CD14-positive monocyte (primary cell): ENCODE results near the gene CHID1. TPM values are rescaled to one million over a fixed set of nuclear protein-coding genes. Genes with fewer than 3 reads are reported as not detected.
A peak's percentile ranks its signal among the peaks of the same experiment; 100 is the strongest.

ENCODE experiments used
- DNase-seq, 3 donors: peaks; one replicate each; pipeline ENCODE4 v3.0.0-alpha.2; 2011 to 2022
- H2AFZ ChIP-seq: 2 replicates; pipeline ENCODE4 v1.6.0; 2012; ENCODE audit warnings: mild to moderate bottlenecking, low read depth, low read length, inconsistent platforms; ENCODE audit not compliant: insufficient read depth, poor library complexity, severe bottlenecking
- H3K27ac ChIP-seq, 2 donors: 1 replicate in 1 of 2; 2 replicates in 1 of 2; pipeline ENCODE4 v1.5.1; 2012 to 2013; ENCODE audit warnings: low read length in 2 of 2, control low read depth in 1 of 2, inconsistent platforms in 1 of 2, low read depth in 1 of 2, mild to moderate bottlenecking in 1 of 2
- H3K27me3 ChIP-seq, 2 donors: one replicate each; pipeline versions ENCODE4 v1.6.0 to v1.6.1; 2011 to 2013; ENCODE audit warnings: low read length in 2 of 2; ENCODE audit not compliant: control insufficient read depth in 2 of 2, insufficient read depth in 2 of 2
- H3K36me3 ChIP-seq, 2 donors: replicated peaks in 1 of 2; 1 replicate in 1 of 2; 2 replicates in 1 of 2; pipeline versions ENCODE4 v1.5.1 to v1.6.1; 2012 to 2013; ENCODE audit warnings: low read length in 2 of 2, control low read depth in 1 of 2, inconsistent platforms in 1 of 2, mild to moderate bottlenecking in 1 of 2; ENCODE audit not compliant: insufficient read depth in 2 of 2, control insufficient read depth in 1 of 2
- H3K4me1 ChIP-seq, 2 donors: 1 replicate in 1 of 2; 2 replicates in 1 of 2; pipeline versions ENCODE4 v1.5.1 to v1.6.1; 2012 to 2013; ENCODE audit warnings: low read length in 2 of 2, control low read depth in 1 of 2, inconsistent platforms in 1 of 2, mild to moderate bottlenecking in 1 of 2, moderate library complexity in 1 of 2; ENCODE audit not compliant: insufficient read depth in 2 of 2, control insufficient read depth in 1 of 2
- H3K4me2 ChIP-seq: replicated peaks from 2 replicates; pipeline ENCODE3; 2012; ENCODE audit warnings: low read length, moderate library complexity, mild to moderate bottlenecking; ENCODE audit not compliant: poor library complexity, severe bottlenecking; ENCODE audit errors: extremely low read depth
- H3K4me3 ChIP-seq, 3 experiments: fragments of 200-600 bp in 1 of 3; sonication (generic) in 1 of 3; replicated peaks in 1 of 3; 1 replicate in 2 of 3; 2 replicates in 1 of 3; pipeline ENCODE4 v1.5.1; 2011 to 2013; ENCODE audit warnings: low read length in 3 of 3, mild to moderate bottlenecking in 3 of 3, control low read depth in 2 of 3, low read depth in 2 of 3, inconsistent platforms in 1 of 3, moderate library complexity in 1 of 3
- H3K79me2 ChIP-seq: 2 replicates; pipeline ENCODE4 v1.6.0; 2012; ENCODE audit warnings: mild to moderate bottlenecking, control low read depth, inconsistent platforms, low read length, moderate library complexity; ENCODE audit not compliant: insufficient read depth
- H3K9ac ChIP-seq: 2 replicates; pipeline ENCODE4 v1.6.0; 2017; ENCODE audit warnings: low read length, mild to moderate bottlenecking; ENCODE audit not compliant: insufficient read depth, poor library complexity, severe bottlenecking
- H3K9me3 ChIP-seq, 2 donors: replicated peaks in 1 of 2; 1 replicate in 1 of 2; 2 replicates in 1 of 2; pipeline versions ENCODE4 v1.5.1 to v1.6.1; 2012 to 2013; ENCODE audit warnings: low read length in 2 of 2, control low read depth in 1 of 2; ENCODE audit not compliant: control insufficient read depth in 1 of 2, insufficient read depth in 1 of 2
- H4K20me1 ChIP-seq: 2 replicates; pipeline ENCODE4 v1.6.0; 2012; ENCODE audit warnings: mild to moderate bottlenecking, low read length, control low read depth, moderate library complexity; ENCODE audit not compliant: insufficient read depth
- H3K27ac Mint-ChIP-seq, 7 donors: one replicate each; pipeline ENCODE4 v1.8.0; 2020; ENCODE audit warnings: mild to moderate bottlenecking in 7 of 7, mixed read lengths in 7 of 7, moderate library complexity in 6 of 7, inconsistent platforms in 2 of 7
- H3K27me3 Mint-ChIP-seq, 3 donors: one replicate each; pipeline ENCODE4 v1.8.0; 2021 to 2022; ENCODE audit warnings: low read depth in 3 of 3, mild to moderate bottlenecking in 3 of 3, mixed read lengths in 3 of 3, moderate library complexity in 3 of 3, inconsistent platforms in 1 of 3
- H3K36me3 Mint-ChIP-seq, 2 donors: one replicate each; pipeline ENCODE4 v1.8.0; 2020; ENCODE audit warnings: mixed read lengths in 2 of 2, inconsistent platforms in 1 of 2, mild to moderate bottlenecking in 1 of 2
- H3K4me1 Mint-ChIP-seq: one replicate; pipeline ENCODE4 v1.8.0; 2020; ENCODE audit warnings: mild to moderate bottlenecking, mixed read lengths
- H3K4me3 Mint-ChIP-seq, 2 donors: one replicate each; pipeline ENCODE4 v1.8.0; 2020; ENCODE audit warnings: mild to moderate bottlenecking in 2 of 2, mixed read lengths in 2 of 2, moderate library complexity in 1 of 2
- H3K9me3 Mint-ChIP-seq, 7 donors: one replicate each; pipeline ENCODE4 v1.8.0; 2020 to 2022; ENCODE audit warnings: mixed read lengths in 7 of 7, mild to moderate bottlenecking in 6 of 7, moderate library complexity in 6 of 7, inconsistent platforms in 2 of 7
- CTCF ChIP-seq: fragments of 200-600 bp; IDR thresholded peaks from one replicate; pipeline ENCODE4 v1.8.0; 2022; ENCODE audit warnings: antibody characterized with exemption, mild to moderate bottlenecking
- WGBS: methylation state at CpG from one replicate; pipeline ENCODE4 v1.1.5; 2013; ENCODE audit warnings: missing lambda C conversion rate; ENCODE audit not compliant: insufficient coverage; 5-methylcytosine and 5-hydroxymethylcytosine counted together
- intact Hi-C, 2 donors: fragments of 100-400 bp; cut with micrococcal nuclease; formaldehyde crosslinking; loops; one replicate each; pipeline versions ENCODE4 v1.15.0 to v1.15.1; 2023
- polyA plus RNA-seq, 3 donors: library from polyadenylated mRNA; depleted of rRNA in 1 of 3; unstranded in 2 of 3; stranded (reverse) in 1 of 3; fragments of 300-500 nt in 2 of 3; fragments of >200 nt in 1 of 3; fragmentation: Illumina TruSeq in 2 of 3; gene quantifications; 1 replicate in 2 of 3; 2 replicates in 1 of 3; pipeline ENCODE4 v1.2.3, GENCODE V29; 2012 to 2021

The CHID1 gene
- polyA plus RNA-seq, 3 donors: 23.2 to 45.4 (median 45.0) TPM

DNA sequence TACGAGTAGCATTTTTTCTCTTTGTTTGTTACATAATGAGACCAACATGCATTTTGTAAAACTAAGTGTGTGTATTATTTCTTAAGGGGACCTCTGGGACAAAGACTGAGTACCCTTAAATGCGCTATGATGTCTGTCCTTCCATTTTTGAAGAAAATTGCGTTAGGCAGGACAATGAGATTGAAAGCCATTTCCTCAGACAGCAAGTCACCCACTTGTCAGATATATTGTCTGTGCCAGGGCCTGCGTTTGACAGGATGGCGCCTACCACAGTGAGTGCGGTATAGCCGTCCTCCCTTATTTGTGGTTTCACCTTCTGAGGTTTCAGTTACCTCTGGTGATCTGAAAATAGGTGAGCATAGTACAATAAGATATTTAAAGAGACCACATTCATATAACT is 17.3 kb upstream of the CHID1 start:
- no peak for TF ChIP-seq CTCF
- H2AFZ ChIP-seq: no peak overlapping the region
- peaks cover 64% of the 10 kb centered on the region for H3K79me2 ChIP-seq
- no CpG with 5 or more reads among the region's 7 CpGs for WGBS
- DNase-seq: no peak
- peaks cover 0 to 5% of the 10 kb centered on the region in 2 donors for H3K36me3 ChIP-seq
- peaks cover 0 to under 1% (median 0%) of the 10 kb centered on the region in 7 donors for H3K9me3 Mint-ChIP-seq
- no peak overlapping the region for H3K9ac ChIP-seq
- H3K27ac ChIP-seq: no peak overlapping the region
- no peaks in the 10 kb centered on the region for H3K27me3 Mint-ChIP-seq
- H3K4me2 ChIP-seq: no peak overlapping the region
- peaks cover 8 to 20% of the 10 kb centered on the region in 2 donors for H3K36me3 Mint-ChIP-seq
- H3K4me1 ChIP-seq: peaks cover 30 to 36% of the 10 kb centered on the region in 2 donors
- no peaks in the 10 kb centered on the region for H3K9me3 ChIP-seq
- no peak overlapping the region for H3K4me3 ChIP-seq
- H4K20me1 ChIP-seq: peaks cover 65% of the 10 kb centered on the region
- peaks cover 44% of the 10 kb centered on the region for H3K4me1 Mint-ChIP-seq
- H3K27me3 ChIP-seq: no peaks in the 10 kb centered on the region
- intact Hi-C loops: loop anchor here in 1 of 2 donors (5.0 kb wide), 1 partner anchor 81 kb away; no protein-coding TSS in a partner anchor
- no peak overlapping the region for H3K4me3 Mint-ChIP-seq
- H3K27ac Mint-ChIP-seq: no peak overlapping the region

DNA sequence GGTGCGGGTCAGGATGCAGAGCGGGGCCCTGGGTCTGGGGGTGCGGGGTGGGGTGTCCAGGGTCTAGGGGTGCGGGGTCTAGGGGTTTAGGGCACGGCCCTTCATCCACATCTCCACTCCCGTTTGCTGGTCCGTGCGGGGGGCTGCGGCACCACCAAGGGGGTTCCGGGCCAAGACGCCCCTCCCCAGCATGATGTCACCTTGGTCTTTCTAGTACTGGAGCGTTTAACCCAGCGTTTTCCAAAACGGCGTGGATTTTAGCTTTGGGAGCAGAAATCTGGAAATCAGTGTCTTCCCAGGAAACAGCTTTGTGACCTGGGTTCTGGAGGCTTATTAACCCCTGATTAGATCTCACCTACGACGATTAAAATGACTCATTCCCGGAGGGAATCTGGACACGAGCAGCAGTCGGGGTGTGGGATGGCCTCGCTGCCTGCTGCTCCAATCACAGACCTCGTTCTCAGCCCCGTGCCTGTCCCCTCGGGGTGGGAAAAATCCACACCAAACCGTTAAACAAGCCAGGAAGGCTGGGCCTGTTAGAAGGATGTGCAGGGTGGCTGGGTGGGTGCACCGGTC is 15.8 kb upstream of the CHID1 start:
- H3K4me3 Mint-ChIP-seq: peak overlapping the region; percentile 81 to 89
- no peaks in the 10 kb centered on the region for H3K9me3 Mint-ChIP-seq
- no peaks in the 10 kb centered on the region for H3K27me3 Mint-ChIP-seq
- peaks cover 16 to 21% of the 10 kb centered on the region in 2 donors for H3K4me1 ChIP-seq
- peak overlapping the region in 1 of 2 donors; percentile 45 for H3K27ac ChIP-seq
- no peaks in the 10 kb centered on the region for H3K9me3 ChIP-seq
- H3K4me1 Mint-ChIP-seq: peaks cover 29% of the 10 kb centered on the region
- peak overlapping the region; percentile 73 for H3K9ac ChIP-seq
- H2AFZ ChIP-seq: peak overlapping the region; percentile 63
- H3K27me3 ChIP-seq: no peaks in the 10 kb centered on the region
- no peak for TF ChIP-seq CTCF
- H3K4me3 ChIP-seq: peak overlapping the region; percentile 66 to 81 (median 76)
- intact Hi-C loops: loop anchor here in 1 of 2 donors (5.0 kb wide), 1 partner anchor 79 kb away; no protein-coding TSS in a partner anchor
- WGBS: 15% methylated on average over 9 of the region's 26 CpGs
- peaks cover 52% of the 10 kb centered on the region for H4K20me1 ChIP-seq
- peak overlapping the region; percentile 93 for H3K4me2 ChIP-seq
- H3K36me3 ChIP-seq: peaks cover 0 to 5% of the 10 kb centered on the region in 2 donors
- H3K36me3 Mint-ChIP-seq: peaks cover 8 to 18% of the 10 kb centered on the region in 2 donors
- DNase-seq: no peak
- H3K27ac Mint-ChIP-seq: peak overlapping the region in 6 of 7 donors; percentile 2 to 85 (median 58)
- H3K79me2 ChIP-seq: peaks cover 52% of the 10 kb centered on the region
